HEK293 (cell line): Measurements from ENCODE around the gene MYL2.

ENCODE experiments used
- CTCF ChIA-PET: fragments of 350-600 bp; formaldehyde crosslinking; extraction: SDS; loops from one replicate; lab custom pipeline; 2021; ENCODE audit warnings: antibody characterized with exemption; lab: Yijun Ruan, JAX
- POLR2A ChIA-PET: fragments of 300-600 bp; formaldehyde crosslinking; extraction: SDS; loops from one replicate; lab custom pipeline; 2020; ENCODE audit warnings: antibody characterized with exemption, inconsistent platforms; lab: Yijun Ruan, JAX
- H3K27ac ChIP-seq: fragments of 200-500 bp; sonication (Bioruptor generic); 2 replicates; pipeline ENCODE4 v1.5.1; 2014; ENCODE audit warnings: low read depth, low read length, control low read depth, inconsistent platforms; ENCODE audit errors: extremely low read depth
- H3K36me3 ChIP-seq, 2 experiments: fragments of 200-500 bp in 1 of 2; sonication (Bioruptor generic) in 1 of 2; 1 replicate in 1 of 2; 2 replicates in 1 of 2; pipeline ENCODE4 v1.5.1; 2014 to 2017; ENCODE audit warnings: inconsistent platforms in 2 of 2, low read length in 2 of 2; ENCODE audit not compliant: control insufficient read depth in 2 of 2, insufficient read depth in 1 of 2
- H3K4me1 ChIP-seq: fragments of 200-500 bp; sonication (Bioruptor generic); 2 replicates; pipeline ENCODE4 v1.5.1; 2014; ENCODE audit warnings: mild to moderate bottlenecking, low read length, inconsistent platforms; ENCODE audit not compliant: control insufficient read depth, insufficient read depth
- H3K4me3 ChIP-seq: 2 replicates; pipeline ENCODE4 v1.5.1; 2011; ENCODE audit warnings: low read depth, mild to moderate bottlenecking, control low read depth, low read length, moderate library complexity
- H3K9me3 ChIP-seq: fragments of 200-500 bp; sonication (Bioruptor generic); 2 replicates; pipeline ENCODE4 v1.5.1; 2014; ENCODE audit warnings: low read depth, low read length, inconsistent platforms; ENCODE audit not compliant: control insufficient read depth, insufficient read depth
- BCL11A ChIP-seq: fragments of 450-650 bp; formaldehyde crosslinking; IDR thresholded peaks from 2 replicates; pipeline ENCODE4 v1.5.1; 2016; ENCODE audit warnings: low read depth, missing biosample characterization, missing genetic modification characterization
- IKZF3 ChIP-seq: fragments of 450-650 bp; IDR thresholded peaks from 2 replicates; pipeline ENCODE4 v1.5.0; 2018; ENCODE audit warnings: missing biosample characterization, mild to moderate bottlenecking, missing genetic modification characterization, moderate library complexity
- MZF1 ChIP-seq: fragments of 450-650 bp; formaldehyde crosslinking; IDR thresholded peaks from 2 replicates; pipeline ENCODE4 v1.5.1; 2017; ENCODE audit warnings: missing biosample characterization, missing genetic modification characterization, borderline replicate concordance
- OVOL3 ChIP-seq: fragments of 450-650 bp; formaldehyde crosslinking; IDR thresholded peaks from 2 replicates; pipeline ENCODE4 v1.5.1; 2016; ENCODE audit warnings: missing biosample characterization, missing genetic modification characterization
- PRDM10 ChIP-seq: fragments of 450-650 bp; formaldehyde crosslinking; IDR thresholded peaks from 2 replicates; pipeline ENCODE4 v1.5.1; 2016; ENCODE audit warnings: missing biosample characterization, missing genetic modification characterization
- SCRT2 ChIP-seq: fragments of 450-650 bp; formaldehyde crosslinking; IDR thresholded peaks from 2 replicates; pipeline ENCODE4 v1.5.1; 2016; ENCODE audit warnings: missing biosample characterization, missing genetic modification characterization
- ZBTB1 ChIP-seq: fragments of 450-650 bp; formaldehyde crosslinking; IDR thresholded peaks from 2 replicates; pipeline ENCODE4 v1.5.1; 2016; ENCODE audit warnings: missing biosample characterization, missing genetic modification characterization
- ZBTB17 ChIP-seq: fragments of 450-650 bp; formaldehyde crosslinking; IDR thresholded peaks from 2 replicates; pipeline ENCODE4 v1.5.1; 2016; ENCODE audit warnings: missing biosample characterization, missing genetic modification characterization
- ZBTB21 ChIP-seq: fragments of 450-650 bp; formaldehyde crosslinking; IDR thresholded peaks from 2 replicates; pipeline ENCODE4 v1.5.1; 2017; ENCODE audit warnings: missing biosample characterization, missing genetic modification characterization
- ZNF174 ChIP-seq: fragments of 450-650 bp; formaldehyde crosslinking; IDR thresholded peaks from 2 replicates; pipeline ENCODE4 v1.5.0; 2017; ENCODE audit warnings: missing biosample characterization, mild to moderate bottlenecking, missing genetic modification characterization
- ZNF23 ChIP-seq: fragments of 450-650 bp; formaldehyde crosslinking; IDR thresholded peaks from 2 replicates; pipeline ENCODE4 v1.5.1; 2016; ENCODE audit warnings: missing biosample characterization, missing genetic modification characterization, borderline replicate concordance
- ZNF239 ChIP-seq: fragments of 450-650 bp; formaldehyde crosslinking; IDR thresholded peaks from 2 replicates; pipeline ENCODE4 v1.5.1; 2016; ENCODE audit warnings: missing biosample characterization, missing genetic modification characterization
- ZNF24 ChIP-seq: fragments of 450-650 bp; formaldehyde crosslinking; IDR thresholded peaks from 2 replicates; pipeline ENCODE4 v1.5.1; 2016; ENCODE audit warnings: missing biosample characterization, missing genetic modification characterization
- ZNF302 ChIP-seq: fragments of 450-650 bp; formaldehyde crosslinking; IDR thresholded peaks from 2 replicates; pipeline ENCODE4 v1.5.1; 2016; ENCODE audit warnings: missing biosample characterization, missing genetic modification characterization, low read depth
- ZNF335 ChIP-seq: fragments of 450-650 bp; formaldehyde crosslinking; conservative IDR thresholded peaks from 2 replicates; pipeline ENCODE4 v1.5.1; 2016; ENCODE audit warnings: missing biosample characterization, missing genetic modification characterization
- ZNF473 ChIP-seq: fragments of 450-650 bp; formaldehyde crosslinking; IDR thresholded peaks from 2 replicates; pipeline ENCODE4 v1.5.1; 2017; ENCODE audit warnings: missing biosample characterization, missing genetic modification characterization
- TF ChIP-seq, protein P1 (sequence below): fragments of 450-650 bp; formaldehyde crosslinking; IDR thresholded peaks from 2 replicates; pipeline ENCODE4 v1.5.1; 2016; ENCODE audit warnings: missing biosample characterization, missing genetic modification characterization

MYL2 gene

DNA sequence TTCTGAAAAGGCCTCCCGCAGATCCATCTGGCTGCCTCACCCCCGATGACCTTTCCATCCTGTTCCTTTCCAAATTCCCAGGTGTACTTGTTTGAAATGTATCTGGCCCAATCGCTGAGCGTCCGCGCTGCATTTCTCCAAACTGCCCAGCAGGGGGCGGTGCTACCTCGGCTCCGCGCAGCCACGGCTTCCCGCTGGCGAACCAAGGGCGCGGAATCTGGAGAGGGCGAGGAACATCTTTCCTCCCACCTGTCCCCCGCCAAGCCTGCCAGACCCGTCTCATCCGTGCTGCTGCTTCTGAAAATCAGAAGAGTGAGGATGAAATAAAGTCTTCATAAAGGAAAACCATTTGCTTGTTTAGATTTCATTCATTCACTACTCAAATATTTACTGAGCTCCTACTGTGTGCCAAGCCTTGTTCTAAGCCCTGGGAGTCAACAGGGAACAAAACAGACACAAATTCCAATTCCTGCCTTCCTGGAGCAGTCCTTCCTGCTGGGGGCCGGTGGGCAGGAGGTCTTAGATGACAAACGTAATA, 16.8 kb upstream of the MYL2 start (continued):
- TF ChIP-seq ZNF174 (tag by site-specific recombination) = no peak
- 0 out of 2 replicates have a peak, but pooled peaks have one; percentile 52 for TF ChIP-seq ZNF24 (tag by site-specific recombination)
- TF ChIP-seq PRDM10 (tag by site-specific recombination) = no peak
- no peak for TF ChIP-seq ZNF302 (tag by site-specific recombination)
- TF ChIP-seq MZF1 (tag by site-specific recombination) = no peak
- TF ChIP-seq ZBTB21 (tag by site-specific recombination) = no peak
- TF ChIP-seq ZNF473 (tag by site-specific recombination) = no peak

DNA sequence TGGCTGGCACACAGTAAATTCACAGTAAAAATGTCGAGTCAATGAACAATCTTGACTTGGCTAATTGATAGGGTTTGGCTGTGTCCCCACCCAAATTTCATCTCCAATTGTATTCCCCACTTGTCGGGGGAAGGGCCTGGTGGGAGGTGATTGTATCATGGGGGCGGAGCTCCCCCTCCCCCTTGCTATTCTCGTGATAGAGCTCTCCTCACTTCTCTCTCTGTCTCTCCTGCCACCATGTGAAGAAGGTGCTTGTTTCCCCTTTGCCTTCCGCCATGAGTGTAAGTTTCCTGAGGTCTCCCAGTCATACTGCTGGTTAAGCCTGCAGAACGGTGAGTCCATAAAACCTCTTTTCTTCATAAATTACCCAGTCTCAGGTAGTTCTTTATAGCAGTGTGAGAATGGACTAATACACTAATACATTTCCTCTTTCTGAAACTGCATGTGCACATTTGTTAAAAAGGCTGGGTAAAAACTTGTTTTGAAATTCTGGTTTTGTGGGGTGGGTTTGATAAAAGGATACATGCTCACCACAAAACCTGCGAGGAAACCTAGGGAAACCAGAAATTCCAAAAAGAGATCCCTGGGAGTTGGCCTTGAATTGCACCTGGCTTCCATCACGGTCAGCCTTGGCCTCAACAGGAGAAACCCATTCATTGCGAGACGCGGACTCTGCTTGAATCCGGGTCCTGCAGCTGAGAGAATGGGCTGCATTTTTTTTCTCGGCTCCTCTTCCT, 16.2 kb upstream of the MYL2 start:
- H3K27ac ChIP-seq = no peak overlapping the region
- no peak for TF ChIP-seq ZBTB1
- TF ChIP-seq BCL11A (tag by site-specific recombination) = no peak
- TF ChIP-seq ZNF473 (tag by site-specific recombination) = no peak
- no peak for TF ChIP-seq IKZF3 (tag by site-specific recombination)
- TF ChIP-seq, all 188 proteins: peak for 0
- no peaks in the 10 kb centered on the region for H3K36me3 ChIP-seq
- no peaks in the 10 kb centered on the region for H3K4me1 ChIP-seq
- POLR2A ChIA-PET = no interaction called here
- no peak overlapping the region for H3K4me3 ChIP-seq
- CTCF ChIA-PET = interaction anchor here (0.6 to 2.5 kb wide), 14 partner anchors 10 to 377 kb away, joined by 3 to 10 read pairs (median 4); no protein-coding TSS in a partner anchor
- H3K9me3 ChIP-seq = no peaks in the 10 kb centered on the region

DNA sequence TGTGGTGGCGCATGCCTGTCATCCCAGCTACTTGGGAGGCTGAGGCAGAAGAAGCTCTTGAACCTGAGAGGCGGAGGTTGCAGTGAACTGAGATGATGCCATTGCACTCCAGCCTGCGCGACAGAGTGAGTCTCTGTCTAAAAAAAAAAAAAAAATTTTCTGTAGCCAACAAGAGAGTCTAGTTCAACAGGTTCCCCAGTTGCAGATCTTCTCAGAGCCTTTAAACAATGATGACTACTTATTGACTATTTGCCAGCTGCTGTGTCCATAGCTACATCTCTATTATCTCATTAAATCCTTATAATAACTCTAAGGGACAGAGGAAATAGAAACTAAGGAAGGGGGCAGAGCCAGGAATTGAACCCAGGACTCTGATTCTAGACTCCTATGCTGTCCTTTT, 15.2 kb upstream of the MYL2 start:
- H3K4me3 ChIP-seq = no peak overlapping the region
- CTCF ChIA-PET = interaction anchor here (0.7 to 2.5 kb wide), 7 partner anchors 12 to 378 kb away, joined by 3 to 10 read pairs (median 3); no protein-coding TSS in a partner anchor
- no peaks in the 10 kb centered on the region for H3K36me3 ChIP-seq
- no peak overlapping the region for H3K27ac ChIP-seq
- H3K9me3 ChIP-seq = no peaks in the 10 kb centered on the region
- H3K4me1 ChIP-seq = no peaks in the 10 kb centered on the region
- POLR2A ChIA-PET = no interaction called here
- TF ChIP-seq OVOL3 (tag by site-specific recombination) = no peak
- TF ChIP-seq SCRT2 (tag by site-specific recombination) = peak; percentile 40; the same call in 1 of the 2 replicates
- peak; percentile 74; the same call in 1 of the 2 replicates for TF ChIP-seq ZNF239

DNA sequence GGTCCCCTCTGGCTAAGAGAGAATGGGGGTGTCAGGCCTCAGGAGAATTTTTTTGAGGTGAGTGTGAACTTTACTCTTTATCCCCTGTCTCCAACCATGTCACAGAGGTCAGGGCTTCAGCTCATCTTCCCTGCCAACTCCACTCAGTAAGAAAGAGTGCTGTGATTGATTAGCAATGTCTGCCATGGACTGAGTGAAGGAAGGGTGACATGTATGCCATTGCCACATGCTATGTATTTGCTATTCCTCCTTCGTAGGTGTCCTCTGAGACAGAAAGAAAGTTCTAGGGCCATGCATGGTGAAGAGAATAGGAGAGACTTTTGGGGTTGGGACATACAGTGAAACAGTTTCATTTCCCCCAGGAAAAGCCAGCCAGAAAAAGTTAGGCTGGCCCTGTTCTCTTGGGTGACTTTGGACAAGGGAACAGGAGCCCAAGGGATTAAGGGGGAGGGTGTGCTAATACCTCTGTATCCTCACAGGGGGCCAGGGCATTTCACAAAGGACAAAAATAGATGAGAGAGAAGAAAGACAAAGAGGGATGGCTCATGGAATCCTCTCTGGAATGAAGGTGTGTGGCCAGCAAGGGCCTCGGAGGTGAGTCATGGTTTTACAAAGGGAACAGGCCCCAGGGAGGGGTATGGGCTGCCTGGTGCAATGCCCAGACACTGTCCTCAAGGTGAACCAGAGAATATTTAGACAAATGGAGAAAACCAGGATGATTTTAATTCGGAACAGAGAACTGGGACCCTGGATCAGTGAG, 13.9 kb upstream of the MYL2 start:
- ChIA-PET POLR2A (interaction anchor here (0.5 to 0.6 kb wide), 2 partner anchors 286 to 380 kb away, joined by 3 to 4 read pairs; no protein-coding TSS in a partner anchor), CTCF (interaction anchor here (0.6 kb wide), 1 partner anchor 620 kb away, joined by 3 read pairs; no protein-coding TSS in a partner anchor)
- no peaks in the 10 kb centered on the region for H3K36me3 ChIP-seq
- TF ChIP-seq ZNF23 (peak; percentile 57; the same call in 1 of the 2 replicates), ZNF335 (tag by site-specific recombination) (peak; percentile 28; the same call in 1 of the 2 replicates), ZBTB17 (peak; percentile 80)
- TF ChIP-seq, protein P1, sequence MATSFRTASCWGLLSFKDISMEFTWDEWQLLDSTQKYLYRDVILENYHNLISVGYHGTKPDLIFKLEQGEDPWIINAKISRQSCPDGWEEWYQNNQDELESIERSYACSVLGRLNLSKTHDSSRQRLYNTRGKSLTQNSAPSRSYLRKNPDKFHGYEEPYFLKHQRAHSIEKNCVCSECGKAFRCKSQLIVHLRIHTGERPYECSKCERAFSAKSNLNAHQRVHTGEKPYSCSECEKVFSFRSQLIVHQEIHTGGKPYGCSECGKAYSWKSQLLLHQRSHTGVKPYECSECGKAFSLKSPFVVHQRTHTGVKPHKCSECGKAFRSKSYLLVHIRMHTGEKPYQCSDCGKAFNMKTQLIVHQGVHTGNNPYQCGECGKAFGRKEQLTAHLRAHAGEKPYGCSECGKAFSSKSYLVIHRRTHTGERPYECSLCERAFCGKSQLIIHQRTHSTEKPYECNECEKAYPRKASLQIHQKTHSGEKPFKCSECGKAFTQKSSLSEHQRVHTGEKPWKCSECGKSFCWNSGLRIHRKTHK = no peak
- H3K4me1 ChIP-seq = no peaks in the 10 kb centered on the region
- H3K4me3 ChIP-seq = no peak overlapping the region
- no peaks in the 10 kb centered on the region for H3K9me3 ChIP-seq
- H3K27ac ChIP-seq = no peak overlapping the region
